ENCODE results near the gene DLX4. TPM values are rescaled to one million over a fixed set of nuclear protein-coding genes. Genes with fewer than 3 reads are reported as not detected.
A peak's percentile ranks its signal among the peaks of the same experiment; 100 is the strongest.

Gene DLX4
- total RNA-seq, 1 donor from 2014 or later = 2.1 TPM

DNA sequence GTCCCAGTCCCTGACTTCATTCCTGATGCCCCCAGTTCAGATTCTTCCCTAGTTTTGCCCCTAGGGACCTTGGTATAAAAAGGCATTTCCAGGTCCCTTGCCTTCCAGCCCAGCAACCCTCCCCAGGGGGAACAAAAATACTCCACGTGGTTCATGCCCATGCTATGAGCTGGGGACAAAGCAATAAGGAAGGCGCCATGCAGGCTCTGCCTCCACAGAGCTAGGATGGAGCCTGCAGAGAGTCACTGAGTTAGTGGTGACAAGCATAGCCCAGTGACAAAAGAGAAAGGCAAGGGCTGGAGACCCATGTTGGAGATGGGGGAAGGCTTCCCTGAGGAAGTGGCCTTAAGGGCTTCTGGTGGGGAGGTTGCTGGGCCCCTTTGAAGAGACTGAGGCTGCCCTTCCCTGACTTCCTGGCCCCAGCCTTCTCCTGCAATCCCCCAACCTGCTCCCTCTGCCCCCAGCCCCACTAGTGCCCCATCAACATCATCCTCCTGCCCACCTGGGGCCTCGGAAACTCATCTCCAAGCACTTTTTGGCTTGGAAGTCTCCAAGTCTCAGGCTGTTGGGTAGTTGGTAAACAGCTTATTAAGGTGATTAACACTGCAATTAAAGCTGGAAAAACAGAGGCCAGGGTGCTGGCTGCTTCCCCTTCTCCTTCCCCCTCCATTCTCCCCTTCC, 16.5 kb downstream of the DLX4 start:
- peaks cover 4% of the 10 kb centered on the region for H3K4me1 ChIP-seq
- H3K4me3 ChIP-seq = no peak overlapping the region
- no peaks in the 10 kb centered on the region for H3K9me3 ChIP-seq
- intact Hi-C loops (cut with DNase I) = no loop called here
- peaks cover 35% of the 10 kb centered on the region for H3K27me3 ChIP-seq
- TF ChIP-seq, protein P1, sequence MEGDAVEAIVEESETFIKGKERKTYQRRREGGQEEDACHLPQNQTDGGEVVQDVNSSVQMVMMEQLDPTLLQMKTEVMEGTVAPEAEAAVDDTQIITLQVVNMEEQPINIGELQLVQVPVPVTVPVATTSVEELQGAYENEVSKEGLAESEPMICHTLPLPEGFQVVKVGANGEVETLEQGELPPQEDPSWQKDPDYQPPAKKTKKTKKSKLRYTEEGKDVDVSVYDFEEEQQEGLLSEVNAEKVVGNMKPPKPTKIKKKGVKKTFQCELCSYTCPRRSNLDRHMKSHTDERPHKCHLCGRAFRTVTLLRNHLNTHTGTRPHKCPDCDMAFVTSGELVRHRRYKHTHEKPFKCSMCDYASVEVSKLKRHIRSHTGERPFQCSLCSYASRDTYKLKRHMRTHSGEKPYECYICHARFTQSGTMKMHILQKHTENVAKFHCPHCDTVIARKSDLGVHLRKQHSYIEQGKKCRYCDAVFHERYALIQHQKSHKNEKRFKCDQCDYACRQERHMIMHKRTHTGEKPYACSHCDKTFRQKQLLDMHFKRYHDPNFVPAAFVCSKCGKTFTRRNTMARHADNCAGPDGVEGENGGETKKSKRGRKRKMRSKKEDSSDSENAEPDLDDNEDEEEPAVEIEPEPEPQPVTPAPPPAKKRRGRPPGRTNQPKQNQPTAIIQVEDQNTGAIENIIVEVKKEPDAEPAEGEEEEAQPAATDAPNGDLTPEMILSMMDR (IDR thresholded peaks at IDR 0.05) = no peak
- DNase-seq (no peak), ATAC-seq (no peak)
- H3K36me3 ChIP-seq = no peaks in the 10 kb centered on the region
- no peak overlapping the region for H3K27ac ChIP-seq

DNA sequence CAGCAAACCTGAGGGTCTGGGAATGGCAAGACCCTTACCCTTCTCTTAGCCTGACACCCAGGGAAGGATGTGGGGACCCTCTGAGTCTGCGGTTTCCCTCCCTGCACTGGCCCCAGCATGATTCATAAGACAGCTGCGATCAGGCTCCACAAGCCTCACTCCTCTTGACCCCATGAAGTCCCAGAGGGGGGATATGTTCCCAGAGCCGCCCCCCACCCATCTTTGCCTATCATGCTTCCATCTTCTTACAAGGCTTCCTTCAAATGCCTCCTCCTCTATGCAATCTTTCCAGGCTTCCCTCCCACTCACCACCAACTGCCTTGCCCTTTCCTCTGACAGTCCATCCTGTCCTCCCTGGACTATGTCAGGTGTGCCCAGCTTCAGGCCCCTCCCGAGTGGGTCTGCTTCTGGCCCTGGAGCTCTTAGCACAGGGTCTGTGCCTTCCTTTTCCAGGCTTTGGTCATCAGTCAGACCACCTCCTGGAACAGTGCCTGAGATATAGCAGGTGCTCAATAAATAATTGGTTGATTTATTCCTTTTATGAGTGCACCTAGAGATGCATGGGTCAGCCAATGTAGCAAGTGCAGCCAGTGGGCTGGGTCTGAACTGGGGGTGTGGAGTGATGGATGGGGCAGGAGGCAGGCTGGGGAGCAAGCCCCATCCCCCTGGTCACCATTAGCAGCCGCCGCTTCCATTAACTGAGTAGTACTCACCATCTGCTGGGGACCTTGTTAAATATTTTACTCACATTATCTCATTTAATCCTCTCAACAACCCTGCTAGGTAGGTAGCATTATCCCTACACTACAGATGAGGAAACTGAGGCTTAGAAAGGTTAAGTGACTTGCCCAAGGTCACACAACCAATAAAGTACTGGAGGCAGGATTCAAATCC, 17.7 kb downstream of the DLX4 start:
- no peak for ATAC-seq
- TF ChIP-seq, protein P1 (IDR thresholded peaks at IDR 0.05) = no peak
- Histone ChIP-seq H3K4me3 (no peak overlapping the region), H3K4me1 (peaks cover 4% of the 10 kb centered on the region), H3K9me3 (no peaks in the 10 kb centered on the region), H3K27me3 (peaks cover 47% of the 10 kb centered on the region), H3K27ac (no peak overlapping the region), H3K36me3 (no peaks in the 10 kb centered on the region)
- DNase-seq = no peak
- intact Hi-C loops (cut with DNase I) = no loop called here

DNA sequence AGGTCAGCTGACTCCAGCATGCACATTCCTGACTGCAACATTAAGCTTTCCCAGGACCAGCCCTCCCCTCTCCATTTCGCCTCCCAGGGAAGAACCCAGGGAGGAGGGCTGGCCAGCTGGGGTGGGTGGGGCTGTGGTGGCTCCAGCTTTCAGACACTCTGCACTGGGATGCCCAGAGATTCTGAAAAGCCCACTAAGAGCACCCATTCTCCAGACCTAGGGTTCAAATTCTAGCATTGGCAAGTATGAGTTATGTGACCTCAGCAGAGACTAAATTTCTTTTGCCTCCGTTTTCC, 18.2 kb downstream of the DLX4 start:
- H3K27ac ChIP-seq = no peak overlapping the region
- H3K9me3 ChIP-seq = no peaks in the 10 kb centered on the region
- DNase-seq = peak; percentile 16
- no peak for ATAC-seq
- H3K4me3 ChIP-seq = no peak overlapping the region
- intact Hi-C loops (cut with DNase I) = no loop called here
- H3K36me3 ChIP-seq = no peaks in the 10 kb centered on the region
- peaks cover 52% of the 10 kb centered on the region for H3K27me3 ChIP-seq
- TF ChIP-seq, protein P1 (IDR thresholded peaks at IDR 0.05) = no peak
- peaks cover 4% of the 10 kb centered on the region for H3K4me1 ChIP-seq

DNA sequence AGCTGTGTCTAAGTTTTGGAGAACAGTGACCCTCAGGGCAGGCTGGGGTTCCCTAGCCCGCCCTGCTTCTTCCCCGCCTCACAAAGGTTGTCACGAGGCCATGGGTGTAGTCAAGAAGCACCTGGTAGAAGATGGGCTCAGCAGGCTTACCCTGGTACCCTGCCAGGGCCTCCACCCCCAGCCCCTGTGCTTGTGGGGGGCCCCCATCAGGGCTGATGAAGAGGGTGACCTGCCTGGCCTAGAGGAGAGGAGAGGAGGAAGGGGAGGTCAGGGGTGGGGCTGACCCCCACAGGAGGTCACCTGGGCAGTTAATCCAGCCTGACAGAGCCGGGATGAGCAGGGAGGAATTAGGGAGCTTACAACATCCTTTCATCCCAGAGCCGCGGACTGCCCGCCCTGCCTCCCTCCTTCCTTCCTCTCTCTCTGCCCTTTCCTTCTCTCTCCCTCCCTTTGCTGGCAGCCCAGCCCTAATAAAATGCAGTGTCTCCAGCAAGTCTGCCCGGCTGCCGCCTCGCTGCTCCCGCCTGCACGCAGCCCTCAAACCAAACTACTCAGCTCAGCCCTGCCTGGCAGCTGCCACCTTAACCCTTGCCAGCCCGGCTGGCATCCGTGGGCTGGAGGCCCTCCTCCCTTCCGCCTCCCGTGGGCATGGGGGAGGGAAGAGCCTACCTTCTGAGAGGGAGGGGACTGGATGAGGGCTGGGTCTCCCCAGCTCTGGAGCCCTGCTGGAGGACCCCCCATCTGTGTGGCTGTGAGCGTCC, 18.9 kb downstream of the DLX4 start:
- DNase-seq = peak; percentile 58
- intact Hi-C loops (cut with DNase I) = no loop called here
- ATAC-seq = peak; percentile 19
- Histone ChIP-seq H3K27me3 (peaks cover 59% of the 10 kb centered on the region), H3K27ac (no peak overlapping the region), H3K9me3 (no peaks in the 10 kb centered on the region), H3K36me3 (no peaks in the 10 kb centered on the region), H3K4me3 (no peak overlapping the region), H3K4me1 (peaks cover 4% of the 10 kb centered on the region)
- TF ChIP-seq, protein P1 (IDR thresholded peaks at IDR 0.05) = no peak

DNA sequence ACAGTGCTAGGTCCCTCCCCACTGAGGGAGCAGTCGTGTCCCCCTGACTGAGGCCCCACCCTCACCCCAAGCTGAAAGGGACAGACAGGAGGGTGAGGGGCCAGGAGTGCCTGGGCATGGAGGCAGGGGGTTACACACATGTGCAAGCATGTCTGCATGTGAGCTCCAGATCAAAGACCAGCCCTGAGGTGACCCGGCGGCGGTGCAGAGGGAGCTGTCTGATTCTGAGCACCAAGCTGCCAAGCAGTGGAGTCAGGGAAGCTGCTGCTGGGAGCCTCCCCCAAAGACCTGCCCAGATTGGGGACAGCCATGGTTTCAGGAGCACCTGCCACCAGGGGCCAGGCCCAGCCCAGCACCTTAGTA, 20.5 kb downstream of the DLX4 start:
- TF ChIP-seq, protein P1 (IDR thresholded peaks at IDR 0.05) = no peak
- intact Hi-C loops (cut with DNase I) = no loop called here
- no peak overlapping the region for H3K27ac ChIP-seq
- H3K4me1 ChIP-seq = peaks cover 15% of the 10 kb centered on the region
- H3K27me3 ChIP-seq = peaks cover 71% of the 10 kb centered on the region
- H3K9me3 ChIP-seq = no peaks in the 10 kb centered on the region
- DNase-seq = peak; percentile 50
- H3K4me3 ChIP-seq = no peak overlapping the region
- ATAC-seq = no peak
- no peaks in the 10 kb centered on the region for H3K36me3 ChIP-seq
